ENCODE measurements around the gene SLC5A7. TPM values are rescaled to one million over a fixed set of nuclear protein-coding genes. Genes with fewer than 3 reads are reported as not detected.

The SLC5A7 gene
- total RNA-seq, 1 donor from 2014 or later = 0.20 TPM

Other genes with a start within 250 kb of the SLC5A7 start
- not detected for gene RGPD4, start 159.6 kb upstream of the SLC5A7 start, total RNA-seq

Measured in mucosa of gallbladder (tissue), 1 donor.